IMR-90 (cell line): Measurements from ENCODE around the gene VLDLR. TPM values are rescaled to one million over a fixed set of nuclear protein-coding genes. Genes with fewer than 3 reads are reported as not detected.

Source experiments
- ATAC-seq: fragments of 200-7000 bp; cut with Tn5 transposase; 2 replicates; pipeline ENCODE4 v1.9.1; 2020; ENCODE audit warnings: low read depth, mild to moderate bottlenecking, moderate library complexity
- BruUV-seq: library from RNA; stranded (reverse); fragments of 400-500 nt; replicated peaks from 2 replicates; lab custom pipeline; 2021; lab: Mats Ljungman, UMichigan
- CTCF ChIA-PET: fragments of 300-600 bp; formaldehyde crosslinking; extraction: SDS; loops from one replicate; lab custom pipeline; 2021; ENCODE audit warnings: antibody characterized with exemption; lab: Yijun Ruan, JAX
- POLR2A ChIA-PET: fragments of 300-600 bp; sonication (Branson Sonifier 250); formaldehyde crosslinking; loops from one replicate; lab custom pipeline; 2022; ENCODE audit warnings: antibody characterized with exemption; ENCODE audit not compliant: unreplicated experiment; lab: Charles Lee
- DNase-seq: peaks from one replicate; pipeline ENCODE4 v3.0.0; 2013
- H2AFZ ChIP-seq: replicated peaks from 2 replicates; pipeline ENCODE3; 2013; ENCODE audit warnings: low read length, mild to moderate bottlenecking; ENCODE audit not compliant: poor library complexity
- H2AK5ac ChIP-seq: 2 replicates; pipeline ENCODE4 v1.6.1; 2013; ENCODE audit warnings: low read depth, low read length, inconsistent platforms
- H2AK9ac ChIP-seq: replicated peaks from 2 replicates; pipeline ENCODE3; 2013; ENCODE audit warnings: mild to moderate bottlenecking, low read depth, low read length, moderate library complexity; ENCODE audit not compliant: poor library complexity
- H2BK120ac ChIP-seq: 2 replicates; pipeline ENCODE4 v1.6.1; 2013; ENCODE audit warnings: low read depth, low read length, inconsistent platforms
- H2BK15ac ChIP-seq: 3 replicates; pipeline ENCODE4 v1.6.1; 2013; ENCODE audit warnings: low read depth, low read length, inconsistent platforms
- H2BK20ac ChIP-seq: 2 replicates; pipeline ENCODE4 v1.6.1; 2013; ENCODE audit warnings: low read depth, mild to moderate bottlenecking, inconsistent platforms, low read length, moderate library complexity
- H2BK5ac ChIP-seq: 2 replicates; pipeline ENCODE4 v1.6.1; 2013; ENCODE audit warnings: mild to moderate bottlenecking, low read depth, low read length, inconsistent platforms; ENCODE audit not compliant: poor library complexity, severe bottlenecking
- H3K14ac ChIP-seq: replicated peaks from 2 replicates; pipeline ENCODE4 v1.6.1; 2013; ENCODE audit warnings: low read depth, low read length, inconsistent platforms
- H3K18ac ChIP-seq: 2 replicates; pipeline ENCODE4 v1.6.1; 2013; ENCODE audit warnings: low read depth, low read length, control low read depth
- H3K23ac ChIP-seq: 2 replicates; pipeline ENCODE4 v1.6.1; 2013; ENCODE audit warnings: low read depth, low read length, inconsistent platforms
- H3K27ac ChIP-seq: 2 replicates; pipeline ENCODE4 v1.5.1; 2013; ENCODE audit warnings: mild to moderate bottlenecking, control low read depth, low read length; ENCODE audit not compliant: insufficient read depth
- H3K27me3 ChIP-seq: 2 replicates; pipeline ENCODE4 v1.6.1; 2013; ENCODE audit warnings: low read length; ENCODE audit not compliant: control insufficient read depth, insufficient read depth
- H3K36me3 ChIP-seq: 2 replicates; pipeline ENCODE4 v1.6.1; 2013; ENCODE audit warnings: low read length, mixed read lengths; ENCODE audit not compliant: control insufficient read depth, insufficient read depth
- H3K4ac ChIP-seq: 2 replicates; pipeline ENCODE4 v1.6.1; 2013; ENCODE audit warnings: low read depth, low read length, inconsistent platforms
- H3K4me1 ChIP-seq: 2 replicates; pipeline ENCODE4 v1.6.1; 2013; ENCODE audit warnings: low read length, mixed read lengths; ENCODE audit not compliant: control insufficient read depth, insufficient read depth
- H3K4me2 ChIP-seq: 2 replicates; pipeline ENCODE4 v1.6.1; 2013; ENCODE audit warnings: low read depth, mild to moderate bottlenecking, control low read depth, low read length, moderate library complexity
- H3K4me3 ChIP-seq: 2 replicates; pipeline ENCODE4 v1.5.1; 2013; ENCODE audit warnings: low read depth, mild to moderate bottlenecking, control low read depth, low read length, moderate library complexity; ENCODE audit not compliant: insufficient read depth
- H3K56ac ChIP-seq: 2 replicates; pipeline ENCODE4 v1.6.1; 2013; ENCODE audit warnings: low read length, inconsistent platforms; ENCODE audit not compliant: insufficient read depth; ENCODE audit errors: extremely low read depth
- H3K79me1 ChIP-seq, 2 experiments: 2 replicates each; pipeline ENCODE4 v1.6.1; 2013; ENCODE audit warnings: low read length in 2 of 2, inconsistent platforms in 1 of 2, low read depth in 1 of 2
- H3K9ac ChIP-seq: 2 replicates; pipeline ENCODE4 v1.6.1; 2013; ENCODE audit warnings: low read depth, low read length, control low read depth
- H3K9me1 ChIP-seq: 2 replicates; pipeline ENCODE4 v1.6.1; 2013; ENCODE audit warnings: low read length, inconsistent platforms; ENCODE audit not compliant: insufficient read depth
- H3K9me3 ChIP-seq: 2 replicates; pipeline ENCODE4 v1.6.1; 2013; ENCODE audit warnings: low read length; ENCODE audit not compliant: control insufficient read depth, insufficient read depth
- H4K20me1 ChIP-seq: 2 replicates; pipeline ENCODE4 v1.6.1; 2013; ENCODE audit warnings: low read length, inconsistent platforms; ENCODE audit not compliant: insufficient read depth
- H4K5ac ChIP-seq: 2 replicates; pipeline ENCODE4 v1.6.1; 2013; ENCODE audit warnings: mild to moderate bottlenecking, low read depth, low read length, control low read depth
- H4K8ac ChIP-seq, 2 experiments: 2 replicates each; pipeline ENCODE4 v1.6.1; 2013; ENCODE audit warnings: low read depth in 2 of 2, low read length in 2 of 2, control low read depth in 1 of 2, inconsistent platforms in 1 of 2
- H4K91ac ChIP-seq: 2 replicates; pipeline ENCODE4 v1.6.1; 2013; ENCODE audit warnings: low read depth, low read length, inconsistent platforms; ENCODE audit not compliant: insufficient read depth
- BHLHE40 ChIP-seq: fragments of 150-350 bp; IDR thresholded peaks from 2 replicates; pipeline ENCODE4 v1.6.1; 2016; ENCODE audit warnings: mild to moderate bottlenecking, low read depth, low read length
- CEBPB ChIP-seq: IDR thresholded peaks from 2 replicates; pipeline ENCODE4 v1.6.1; 2012; ENCODE audit warnings: low read depth, low read length, improper control_type of control experiment
- CHD1 ChIP-seq: IDR thresholded peaks from 2 replicates; pipeline ENCODE4 v1.6.1; 2012; ENCODE audit warnings: low read depth, low read length, improper control_type of control experiment
- CTCF ChIP-seq: conservative IDR thresholded peaks from 2 replicates; pipeline ENCODE4 v1.5.1; 2012; ENCODE audit warnings: mild to moderate bottlenecking, low read depth, low read length, improper control_type of control experiment
- ELK1 ChIP-seq: fragments of 150-350 bp; IDR thresholded peaks from 2 replicates; pipeline ENCODE4 v1.6.1; 2016; ENCODE audit warnings: low read depth, mild to moderate bottlenecking, low read length, moderate library complexity, borderline replicate concordance
- FOS ChIP-seq: fragments of 150-350 bp; IDR thresholded peaks from 2 replicates; pipeline ENCODE4 v1.6.1; 2016; ENCODE audit warnings: low read depth, low read length
- MAFK ChIP-seq: IDR thresholded peaks from 2 replicates; pipeline ENCODE4 v1.6.1; 2012; ENCODE audit warnings: low read depth, low read length, improper control_type of control experiment
- MAZ ChIP-seq: IDR thresholded peaks from 2 replicates; pipeline ENCODE4 v1.6.1; 2012; ENCODE audit warnings: low read depth, mild to moderate bottlenecking, low read length, improper control_type of control experiment, moderate library complexity, borderline replicate concordance
- MXI1 ChIP-seq: IDR thresholded peaks from 2 replicates; pipeline ENCODE4 v1.6.1; 2012; ENCODE audit warnings: low read depth, mild to moderate bottlenecking, low read length, moderate library complexity, borderline replicate concordance
- NFE2L2 ChIP-seq: fragments of 150-350 bp; IDR thresholded peaks from 2 replicates; pipeline ENCODE4 v1.6.1; 2016; ENCODE audit warnings: low read depth, mild to moderate bottlenecking, low read length
- POLR2A ChIP-seq: IDR thresholded peaks from 2 replicates; pipeline ENCODE4 v1.6.1; 2012; ENCODE audit warnings: mild to moderate bottlenecking, low read depth, low read length
- RAD21 ChIP-seq: IDR thresholded peaks from 2 replicates; pipeline ENCODE4 v1.6.1; 2012; ENCODE audit warnings: low read length, improper control_type of control experiment
- RCOR1 ChIP-seq: IDR thresholded peaks from 2 replicates; pipeline ENCODE4 v1.6.1; 2012; ENCODE audit warnings: mild to moderate bottlenecking, low read length, improper control_type of control experiment; ENCODE audit not compliant: insufficient replicate concordance
- RFX5 ChIP-seq: IDR thresholded peaks from 2 replicates; pipeline ENCODE4 v1.8.0; 2012; ENCODE audit warnings: low read depth, mild to moderate bottlenecking, low read length, moderate library complexity
- SMC3 ChIP-seq: fragments of 150-350 bp; IDR thresholded peaks from 2 replicates; pipeline ENCODE4 v1.6.1; 2016; ENCODE audit warnings: low read depth, mild to moderate bottlenecking, antibody characterized with exemption, low read length, moderate library complexity
- USF2 ChIP-seq: fragments of 150-350 bp; IDR thresholded peaks from 2 replicates; pipeline ENCODE4 v1.6.1; 2017; ENCODE audit warnings: mild to moderate bottlenecking, antibody characterized with exemption, low read length, low read depth
- WGBS, 2 experiments: methylation state at CpG; one replicate each; pipeline versions ENCODE4 v1.1.5 to v1.1.7; 2013; ENCODE audit warnings: missing lambda C conversion rate in 2 of 2; ENCODE audit not compliant: insufficient read length in 1 of 2; ENCODE audit errors: extremely low coverage in 2 of 2; 5-methylcytosine and 5-hydroxymethylcytosine counted together
- dilution Hi-C: fragments of 300-500 bp; cut with HindIII; formaldehyde crosslinking; loops from one replicate; pipeline ENCODE4 v1.14.3; 2018; ENCODE audit warnings: low sequenced_read_pairs; ENCODE audit not compliant: unreplicated experiment
- in situ Hi-C: fragments of 300-500 bp; cut with MboI; formaldehyde crosslinking; loops from 3 replicates; pipeline ENCODE4 v1.14.3; 2019; ENCODE audit warnings: low sequenced_read_pairs, inconsistent platforms, mixed read lengths
- intact Hi-C: fragments of 100-400 bp; cut with micrococcal nuclease; formaldehyde crosslinking; loops from 2 replicates; pipeline ENCODE4 v1.10.0; 2022
- polyA plus RNA-seq, 3 experiments: library from polyadenylated mRNA; depleted of rRNA; stranded (reverse); fragments of >200 nt; gene quantifications; 2 replicates each; pipeline ENCODE4 v1.2.3, GENCODE V29; 2012; ENCODE audit warnings: low replicate concordance in 1 of 3
- total RNA-seq: library from RNA; depleted of rRNA; stranded (reverse); fragments of >200 nt; gene quantifications from 2 replicates; pipeline ENCODE4 v1.2.3, GENCODE V29; 2012

The VLDLR gene
- total and polyA plus RNA-seq, 2 of the 4 experiments (the other 2 are of a cell fraction), result 9.0 to 10.2 TPM

- in situ Hi-C loops, result no loop called here
- H2BK120ac ChIP-seq, result no peak overlapping the region
Observed at GRCh38 chr9:2676466-2676865, 54.9 kb downstream of the VLDLR start.

More at GRCh38 chr9:2676466-2676865, 54.9 kb downstream of the VLDLR start:
- Histone ChIP-seq H4K91ac (no peak overlapping the region), H3K9me1 (no peaks in the 10 kb centered on the region), H2AFZ (no peak overlapping the region), H3K9ac (no peak overlapping the region), H4K5ac (no peak overlapping the region), H2BK5ac (no peak overlapping the region), H3K79me1 (no peaks in the 10 kb centered on the region), H3K36me3 (no peaks in the 10 kb centered on the region), H4K20me1 (no peaks in the 10 kb centered on the region), H3K4me1 (no peaks in the 10 kb centered on the region), H3K27me3 (no peaks in the 10 kb centered on the region), H2AK9ac (no peak overlapping the region), H3K18ac (no peak overlapping the region), H2BK15ac (no peak overlapping the region), H3K27ac (no peak overlapping the region), H3K4ac (no peak overlapping the region), H3K23ac (no peak overlapping the region), H2BK20ac (no peak overlapping the region), H3K14ac (no peak overlapping the region), H3K56ac (no peak overlapping the region), H3K4me3 (no peak overlapping the region), H2AK5ac (no peak overlapping the region), H3K9me3 (no peaks in the 10 kb centered on the region), H3K4me2 (no peak overlapping the region), H4K8ac (no peak overlapping the region)
- intact Hi-C loops, result no loop called here
- no peak for TF ChIP-seq SMC3
- no peak for TF ChIP-seq RCOR1
- TF ChIP-seq CEBPB, result no peak
- no peak for TF ChIP-seq NFE2L2
- no peak for TF ChIP-seq RAD21
- no peak for TF ChIP-seq MXI1
- no peak for TF ChIP-seq CHD1
- TF ChIP-seq RFX5, result no peak
- no peak for TF ChIP-seq BHLHE40
- no peak for TF ChIP-seq ELK1
- TF ChIP-seq FOS, result no peak
- TF ChIP-seq MAFK, result no peak
- TF ChIP-seq MAZ, result no peak
- no peak for TF ChIP-seq CTCF
- TF ChIP-seq POLR2A, result no peak
- no peak for TF ChIP-seq USF2
- DNase-seq (no peak), ATAC-seq (no peak)
- no CpG with 5 or more reads among the region's 4 CpGs for WGBS, 2 experiments
- no TSS peak for BruUV-seq
- ChIA-PET CTCF (no interaction called here), POLR2A (no interaction called here)
- dilution Hi-C loops, result no loop called here
